Sigmoid colon (tissue), 4 donors: ENCODE data around the gene OR2A2.

ENCODE experiments used
- CTCF ChIP-seq, 4 experiments: fragments of 450-650 bp in 3 of 4; fragments of 200-600 bp in 1 of 4; IDR thresholded peaks; one replicate each; pipeline ENCODE4 v1.5.1; 2016 to 2019; ENCODE audit warnings: antibody characterized with exemption in 4 of 4, mild to moderate bottlenecking in 3 of 4, moderate library complexity in 2 of 4
- EP300 ChIP-seq, 4 donors: sonication (generic); formaldehyde crosslinking; IDR thresholded peaks; one replicate each; pipeline ENCODE4 v1.6.1; 2017; ENCODE audit warnings: antibody characterized with exemption in 4 of 4
- POLR2A ChIP-seq, 2 donors: fragments of 450-650 bp; IDR thresholded peaks; one replicate each; pipeline ENCODE4 v1.6.1; 2016; ENCODE audit warnings: antibody characterized with exemption in 2 of 2, mild to moderate bottlenecking in 2 of 2, moderate library complexity in 2 of 2
- POLR2AphosphoS5 ChIP-seq, 4 donors: sonication (generic); formaldehyde crosslinking; IDR thresholded peaks; one replicate each; pipeline ENCODE4 v1.6.1; 2017; ENCODE audit warnings: antibody characterized with exemption in 4 of 4

DNA sequence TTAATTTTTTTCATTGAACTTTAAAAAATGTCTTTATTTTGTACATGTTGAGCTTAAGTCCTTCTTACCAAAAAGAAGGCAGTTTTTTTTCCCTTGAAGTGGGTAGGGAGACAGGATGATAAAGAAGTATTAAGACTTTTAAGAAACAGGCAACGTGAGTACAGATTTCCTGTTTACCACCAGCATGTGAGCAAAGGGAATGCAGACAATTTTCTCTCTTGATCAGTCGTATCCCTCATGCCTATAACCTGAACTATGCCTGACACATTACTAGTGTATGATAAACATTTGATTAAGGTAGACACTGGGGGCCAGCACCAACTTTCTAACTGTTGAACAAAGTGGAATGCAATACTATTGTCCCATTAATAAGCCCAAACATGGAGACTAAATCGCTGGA lies 8.8 kb upstream of the OR2A2 start:
- no peak for TF ChIP-seq CTCF (IDR thresholded peaks at IDR 0.05)
- TF ChIP-seq POLR2A (IDR thresholded peaks at IDR 0.05), result no peak
- no peak for TF ChIP-seq POLR2AphosphoS5 (IDR thresholded peaks at IDR 0.05)
- TF ChIP-seq EP300 (IDR thresholded peaks at IDR 0.05), result no peak
